ENCODE measurements around the gene RASL12. TPM values are rescaled to one million over a fixed set of nuclear protein-coding genes. Genes with fewer than 3 reads are reported as not detected.

Gene RASL12
- total and polyA plus RNA-seq, 2 of the 8 experiments (the other 6 are each of a cell fraction or from before 2014, with no cell fraction given): 9.5 to 10.3 TPM

DNA sequence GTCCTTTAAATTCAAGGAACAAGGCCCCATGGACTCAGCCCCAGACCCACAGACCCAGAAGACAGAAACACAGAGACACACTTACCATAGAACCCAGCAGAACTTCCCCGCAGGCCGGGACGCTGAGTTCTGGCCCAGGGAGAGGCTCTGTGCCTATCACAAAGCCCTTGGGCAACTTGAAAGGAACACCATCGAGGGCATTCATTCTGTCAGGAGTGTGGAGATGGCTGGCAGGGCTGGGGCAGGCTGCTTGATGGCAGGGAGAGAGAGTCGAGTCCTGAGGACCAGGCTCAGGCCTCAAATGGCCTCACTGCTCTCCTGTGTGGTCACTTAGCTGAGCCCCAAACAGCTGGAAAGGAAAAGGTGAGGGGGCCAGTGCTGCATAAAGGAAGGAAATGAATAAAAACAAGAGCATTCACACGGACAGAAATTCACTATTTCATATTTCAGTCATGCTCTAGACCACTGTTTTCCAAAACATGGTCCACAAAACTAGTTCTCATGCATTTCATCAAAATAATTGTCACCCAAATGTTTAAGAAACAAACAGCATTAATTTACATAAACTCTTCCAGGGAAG is 38.3 kb upstream of the RASL12 start:
- 83% methylated on average over 6 of the region's 6 CpGs; no CpG with 5 or more reads in 1 of the 2 experiments for WGBS, 2 experiments (ENCODE audit: extremely low coverage in 1 of 2, insufficient coverage in 1 of 2, insufficient read length in 1 of 2, insufficient replicate concordance in 2 of 2, low coverage in 1 of 2, low lambda C conversion rate in 2 of 2, missing lambda C conversion rate in 1 of 2)
- H3K4ac ChIP-seq (replicated peaks; ENCODE audit: insufficient read length, low read depth, low read length): no peak overlapping the region
- H3K23me2 ChIP-seq (ENCODE audit: low read depth, low read length): peaks cover 5% of the 10 kb centered on the region; the same call in 1 of the 2 replicates
- H3K79me1 ChIP-seq (ENCODE audit: low read depth, low read length): no peaks in the 10 kb centered on the region
- POLR2A ChIA-PET (ENCODE audit: partially characterized antibody): no interaction called here
- H2AK5ac ChIP-seq (ENCODE audit: low read depth, low read length): no peak overlapping the region
- H2BK120ac ChIP-seq (replicated peaks; ENCODE audit: low read depth, low read length): no peak overlapping the region
- no peak overlapping the region for H3K23ac ChIP-seq (ENCODE audit: insufficient read length)
- no peak overlapping the region for H3K27ac ChIP-seq (ENCODE audit: low read depth, low read length)
- no peak overlapping the region for H2AFZ ChIP-seq (ENCODE audit: low read length)
- H2BK12ac ChIP-seq (ENCODE audit: low read depth, low read length): no peak overlapping the region
- no peak for TF ChIP-seq BACH1 (IDR thresholded peaks at IDR 0.05; ENCODE audit: low read length)
- TF ChIP-seq EGR1 (IDR thresholded peaks at IDR 0.05; ENCODE audit: borderline replicate concordance, low read depth, low read length): no peak
- no peak for FAIRE-seq
- no peak overlapping the region for H2BK5ac ChIP-seq (ENCODE audit: low read depth, low read length)
- DNase-seq (ENCODE audit: low read depth in 1 of 2, low spot score in 2 of 2): no peak
- H4K5ac ChIP-seq (ENCODE audit: insufficient read length, low read depth, low read length): no peak overlapping the region
- no peak overlapping the region for H3K4me3 ChIP-seq (ENCODE audit: extremely low read depth in 1 of 4, insufficient read depth in 2 of 4, low read depth in 3 of 4, low read length in 4 of 4)
- H3K18ac ChIP-seq (ENCODE audit: extremely low read depth, low read length): no peak overlapping the region
- CTCF ChIA-PET (ENCODE audit: partially characterized antibody): interaction anchor here (1.0 to 9.6 kb wide), 5 partner anchors 24 to 72 kb away, joined by 3 to 259 read pairs (median 6); partner anchors contain the start of gene KBTBD13
- H3K27me3 ChIP-seq (replicated peaks in 1 of 4; ENCODE audit: control insufficient read depth in 3 of 4, extremely low read depth in 1 of 4, insufficient read depth in 3 of 4, low read length in 3 of 4): peaks cover 0 to 11% (median 5%) of the 10 kb centered on the region in 4 experiments; a peak in 3 of 7 replicates
- no peak overlapping the region for H2BK20ac ChIP-seq (ENCODE audit: low read length)
- no peak overlapping the region for H4K8ac ChIP-seq (ENCODE audit: extremely low read depth, insufficient read depth, low read length)
- no peak overlapping the region for H3K14ac ChIP-seq (ENCODE audit: insufficient read length)
- H4K20me1 ChIP-seq (replicated peaks in 1 of 2; ENCODE audit: control insufficient read depth in 1 of 2, insufficient read depth in 2 of 2, low read length in 2 of 2): no peaks in the 10 kb centered on the region
- H3K9ac ChIP-seq (replicated peaks in 1 of 4; ENCODE audit: extremely low read depth in 1 of 4, low read depth in 3 of 4, low read length in 3 of 4): no peak overlapping the region
- no peaks in the 10 kb centered on the region for H3K79me2 ChIP-seq (ENCODE audit: control insufficient read depth in 1 of 2, insufficient read depth in 2 of 2, low read length in 2 of 2)
- no peak overlapping the region for H3K56ac ChIP-seq (replicated peaks; ENCODE audit: insufficient read length, low read depth, low read length)
- H2BK15ac ChIP-seq (ENCODE audit: low read length): no peak overlapping the region
- H3K9me3 ChIP-seq (ENCODE audit: insufficient read depth in 2 of 2, low read depth in 1 of 2, low read length in 1 of 2): no peaks in the 10 kb centered on the region
- no peaks in the 10 kb centered on the region for H3K36me3 ChIP-seq (ENCODE audit: control insufficient read depth in 2 of 4, insufficient read depth in 4 of 4, low read length in 3 of 4)
- peaks cover 0 to 2% (median 0%) of the 10 kb centered on the region in 4 experiments; a peak in 2 of 7 replicates for H3K4me1 ChIP-seq (replicated peaks in 1 of 4; ENCODE audit: control insufficient read depth in 3 of 4, insufficient read depth in 4 of 4, low read length in 3 of 4)
- H3K4me2 ChIP-seq (ENCODE audit: insufficient read depth in 1 of 2, low read depth in 2 of 2, low read length in 2 of 2): no peak overlapping the region
- H4K91ac ChIP-seq (replicated peaks; ENCODE audit: insufficient read length, low read length): no peak overlapping the region
